Liver (tissue), 9 donors: ENCODE data around the gene INPP5B. TPM values are rescaled to one million over a fixed set of nuclear protein-coding genes. Genes with fewer than 3 reads are reported as not detected.

ENCODE experiments used
- DNase-seq: peaks from one replicate; pipeline ENCODE4 v3.0.0-alpha.2; 2017; ENCODE audit warnings: low spot score
- H3K27ac ChIP-seq, 2 donors: one replicate each; pipeline ENCODE4 v1.7.0; 2013; ENCODE audit warnings: inconsistent platforms in 2 of 2, low read length in 2 of 2, control low read depth in 1 of 2, low read depth in 1 of 2, mild to moderate bottlenecking in 1 of 2
- H3K27me3 ChIP-seq, 4 donors: one replicate each; pipeline versions ENCODE4 v1.6.1 to v1.7.0; 2013; ENCODE audit warnings: low read length in 3 of 4, inconsistent platforms in 1 of 4, mild to moderate bottlenecking in 1 of 4, moderate library complexity in 1 of 4; ENCODE audit not compliant: control insufficient read depth in 4 of 4, insufficient read depth in 4 of 4
- H3K36me3 ChIP-seq, 4 donors: one replicate each; pipeline versions ENCODE4 v1.6.1 to v1.7.0; 2013; ENCODE audit warnings: low read length in 3 of 4, mild to moderate bottlenecking in 3 of 4, low read depth in 1 of 4, moderate library complexity in 1 of 4; ENCODE audit not compliant: control insufficient read depth in 4 of 4, insufficient read depth in 3 of 4
- H3K4me1 ChIP-seq, 4 donors: one replicate each; pipeline versions ENCODE4 v1.6.1 to v1.7.0; 2013; ENCODE audit warnings: low read length in 3 of 4, mild to moderate bottlenecking in 3 of 4, moderate library complexity in 1 of 4; ENCODE audit not compliant: control insufficient read depth in 4 of 4, insufficient read depth in 4 of 4
- H3K4me3 ChIP-seq, 3 donors: one replicate each; pipeline versions ENCODE4 v1.6.1 to v1.7.0; 2013; ENCODE audit warnings: low read length in 3 of 3, control low read depth in 1 of 3, low read depth in 1 of 3, mild to moderate bottlenecking in 1 of 3
- H3K9ac ChIP-seq, 2 donors: one replicate each; pipeline ENCODE4 v1.7.0; 2013; ENCODE audit warnings: low read length in 2 of 2, mild to moderate bottlenecking in 2 of 2, moderate library complexity in 2 of 2, control low read depth in 1 of 2, low read depth in 1 of 2
- H3K9me3 ChIP-seq, 4 donors: one replicate each; pipeline versions ENCODE4 v1.6.1 to v1.7.0; 2013; ENCODE audit warnings: low read length in 3 of 4; ENCODE audit not compliant: control insufficient read depth in 4 of 4
- EGR1 ChIP-seq, 2 donors: IDR thresholded peaks; 2 replicates each; pipeline ENCODE4 v1.6.1; 2016 to 2018; ENCODE audit warnings: antibody characterized with exemption in 2 of 2, low read depth in 2 of 2
- FOXA2 ChIP-seq: IDR thresholded peaks from 2 replicates; pipeline ENCODE4 v1.6.1; 2016; ENCODE audit warnings: antibody characterized with exemption
- GABPA ChIP-seq, 2 donors: IDR thresholded peaks in 1 of 2; conservative IDR thresholded peaks in 1 of 2; 2 replicates each; pipeline ENCODE4 v1.6.1; 2016; ENCODE audit warnings: antibody characterized with exemption in 2 of 2, mild to moderate bottlenecking in 1 of 2, moderate library complexity in 1 of 2
- HNF4A ChIP-seq, 2 donors: conservative IDR thresholded peaks; 2 replicates each; pipeline ENCODE4 v1.6.1; 2016; ENCODE audit warnings: antibody characterized with exemption in 2 of 2, mild to moderate bottlenecking in 2 of 2
- HNF4G ChIP-seq: IDR thresholded peaks from 2 replicates; pipeline ENCODE4 v1.6.1; 2016; ENCODE audit warnings: antibody characterized with exemption
- JUND ChIP-seq, 2 donors: IDR thresholded peaks; 2 replicates each; pipeline ENCODE4 v1.6.1; 2016; ENCODE audit warnings: antibody characterized with exemption in 2 of 2
- MAX ChIP-seq: IDR thresholded peaks from 2 replicates; pipeline ENCODE4 v1.6.1; 2016; ENCODE audit warnings: antibody characterized with exemption
- NR2F2 ChIP-seq: IDR thresholded peaks from 2 replicates; pipeline ENCODE4 v1.6.1; 2016; ENCODE audit warnings: antibody characterized with exemption
- RAD21 ChIP-seq, 2 donors: IDR thresholded peaks; 2 replicates each; pipeline ENCODE4 v1.6.1; 2016; ENCODE audit warnings: antibody characterized with exemption in 2 of 2, mild to moderate bottlenecking in 2 of 2
- RXRA ChIP-seq, 2 donors: IDR thresholded peaks; 2 replicates each; pipeline ENCODE4 v1.6.1; 2017 to 2018; ENCODE audit warnings: antibody characterized with exemption in 2 of 2, mild to moderate bottlenecking in 1 of 2
- SP1 ChIP-seq: IDR thresholded peaks from 2 replicates; pipeline ENCODE4 v1.6.1; 2018; ENCODE audit warnings: antibody characterized with exemption, mild to moderate bottlenecking
- TAF1 ChIP-seq: conservative IDR thresholded peaks from 2 replicates; pipeline ENCODE4 v1.6.1; 2016; ENCODE audit warnings: antibody characterized with exemption, mild to moderate bottlenecking
- YY1 ChIP-seq: IDR thresholded peaks from 2 replicates; pipeline ENCODE4 v1.6.1; 2016; ENCODE audit warnings: antibody characterized with exemption, mild to moderate bottlenecking
- WGBS: extraction: QIAGEN DNeasy Blood & Tissue Kit; methylation state at CpG from one replicate; pipeline ENCODE4 v1.1.7; 2013; 5-methylcytosine and 5-hydroxymethylcytosine counted together
- polyA plus RNA-seq, 2 donors: library from polyadenylated mRNA; stranded (reverse) in 1 of 2; unstranded in 1 of 2; fragments of 200-250 nt in 1 of 2; fragments of >200 nt in 1 of 2; fragmentation: Nextera tagmentation in 1 of 2; extraction: Ambion mirVana in 1 of 2; gene quantifications; one replicate each; pipeline versions ENCODE4 v1.2.1 to v1.2.3, GENCODE V29; 2013 to 2015
- total RNA-seq, 2 donors: library from RNA; depleted of rRNA; stranded (reverse); fragments of >200 nt; gene quantifications; one replicate each; pipeline ENCODE4 v1.2.3, GENCODE V29; 2014
- TF ChIP-seq, protein P1 (sequence below): IDR thresholded peaks from 2 replicates; pipeline ENCODE4 v1.6.1; 2016; ENCODE audit warnings: antibody characterized with exemption, mild to moderate bottlenecking
- TF ChIP-seq, protein P2 (sequence below): fragments of 150-350 bp; IDR thresholded peaks from 2 replicates; pipeline ENCODE4 v1.5.1; 2017; ENCODE audit warnings: improper control_type of control experiment, low read depth, low read length; ENCODE audit not compliant: missing input control
- TF ChIP-seq, protein P3 (sequence below): IDR thresholded peaks from 2 replicates; pipeline ENCODE4 v1.6.1; 2016; ENCODE audit warnings: antibody characterized with exemption
- donor health status: healthy.
- donor health status: healthy.
- donor health status: healthy.
- donor health status: healthy.
- donor health status: healthy.

INPP5B gene
- total and polyA plus RNA-seq, 4 donors = 5.0 to 30.9 (median 13.6) TPM

GRCh38 chr1:37859507-37860345, 87.1 kb downstream of the INPP5B start, which contains the start of gene MTF1:
MTF1 (minus strand) TSS chr1:37859592; CDS start chr1:37857658, 1,934 bp downstream.
- Histone ChIP-seq H3K36me3 (peaks cover 5 to 36% (median 15%) of the 10 kb centered on the region in 4 donors), H3K4me1 (peaks cover 3 to 20% (median 17%) of the 10 kb centered on the region in 4 donors), H3K4me3 (peak within 1 kb of the TSS; percentile 75 to 97 (median 79)), H3K9me3 (no peaks in the 10 kb centered on the region), H3K27ac (peak within 1 kb of the TSS; percentile 76 to 95), H3K27me3 (no peaks in the 10 kb centered on the region), H3K9ac (peak within 1 kb of the TSS; percentile 63 to 83)
- under 1% methylated on average over 61 of the region's 61 CpGs for WGBS
- no peak for TF ChIP-seq NR2F2
- peak; percentile 88 for TF ChIP-seq YY1
- TF ChIP-seq SP1 = peak; percentile 63
- TF ChIP-seq, protein P1, sequence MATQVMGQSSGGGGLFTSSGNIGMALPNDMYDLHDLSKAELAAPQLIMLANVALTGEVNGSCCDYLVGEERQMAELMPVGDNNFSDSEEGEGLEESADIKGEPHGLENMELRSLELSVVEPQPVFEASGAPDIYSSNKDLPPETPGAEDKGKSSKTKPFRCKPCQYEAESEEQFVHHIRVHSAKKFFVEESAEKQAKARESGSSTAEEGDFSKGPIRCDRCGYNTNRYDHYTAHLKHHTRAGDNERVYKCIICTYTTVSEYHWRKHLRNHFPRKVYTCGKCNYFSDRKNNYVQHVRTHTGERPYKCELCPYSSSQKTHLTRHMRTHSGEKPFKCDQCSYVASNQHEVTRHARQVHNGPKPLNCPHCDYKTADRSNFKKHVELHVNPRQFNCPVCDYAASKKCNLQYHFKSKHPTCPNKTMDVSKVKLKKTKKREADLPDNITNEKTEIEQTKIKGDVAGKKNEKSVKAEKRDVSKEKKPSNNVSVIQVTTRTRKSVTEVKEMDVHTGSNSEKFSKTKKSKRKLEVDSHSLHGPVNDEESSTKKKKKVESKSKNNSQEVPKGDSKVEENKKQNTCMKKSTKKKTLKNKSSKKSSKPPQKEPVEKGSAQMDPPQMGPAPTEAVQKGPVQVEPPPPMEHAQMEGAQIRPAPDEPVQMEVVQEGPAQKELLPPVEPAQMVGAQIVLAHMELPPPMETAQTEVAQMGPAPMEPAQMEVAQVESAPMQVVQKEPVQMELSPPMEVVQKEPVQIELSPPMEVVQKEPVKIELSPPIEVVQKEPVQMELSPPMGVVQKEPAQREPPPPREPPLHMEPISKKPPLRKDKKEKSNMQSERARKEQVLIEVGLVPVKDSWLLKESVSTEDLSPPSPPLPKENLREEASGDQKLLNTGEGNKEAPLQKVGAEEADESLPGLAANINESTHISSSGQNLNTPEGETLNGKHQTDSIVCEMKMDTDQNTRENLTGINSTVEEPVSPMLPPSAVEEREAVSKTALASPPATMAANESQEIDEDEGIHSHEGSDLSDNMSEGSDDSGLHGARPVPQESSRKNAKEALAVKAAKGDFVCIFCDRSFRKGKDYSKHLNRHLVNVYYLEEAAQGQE = peak; percentile 61
- TF ChIP-seq RXRA (IDR thresholded peaks at IDR 0.05) = peak in 1 of 2 donors; percentile 35
- TF ChIP-seq HNF4A (conservative IDR thresholded peaks at IDR 0.05) = no peak
- no peak for TF ChIP-seq HNF4G
- TF ChIP-seq RAD21 (IDR thresholded peaks at IDR 0.05) = peak; percentile 78 to 84
- TF ChIP-seq, protein P2, sequence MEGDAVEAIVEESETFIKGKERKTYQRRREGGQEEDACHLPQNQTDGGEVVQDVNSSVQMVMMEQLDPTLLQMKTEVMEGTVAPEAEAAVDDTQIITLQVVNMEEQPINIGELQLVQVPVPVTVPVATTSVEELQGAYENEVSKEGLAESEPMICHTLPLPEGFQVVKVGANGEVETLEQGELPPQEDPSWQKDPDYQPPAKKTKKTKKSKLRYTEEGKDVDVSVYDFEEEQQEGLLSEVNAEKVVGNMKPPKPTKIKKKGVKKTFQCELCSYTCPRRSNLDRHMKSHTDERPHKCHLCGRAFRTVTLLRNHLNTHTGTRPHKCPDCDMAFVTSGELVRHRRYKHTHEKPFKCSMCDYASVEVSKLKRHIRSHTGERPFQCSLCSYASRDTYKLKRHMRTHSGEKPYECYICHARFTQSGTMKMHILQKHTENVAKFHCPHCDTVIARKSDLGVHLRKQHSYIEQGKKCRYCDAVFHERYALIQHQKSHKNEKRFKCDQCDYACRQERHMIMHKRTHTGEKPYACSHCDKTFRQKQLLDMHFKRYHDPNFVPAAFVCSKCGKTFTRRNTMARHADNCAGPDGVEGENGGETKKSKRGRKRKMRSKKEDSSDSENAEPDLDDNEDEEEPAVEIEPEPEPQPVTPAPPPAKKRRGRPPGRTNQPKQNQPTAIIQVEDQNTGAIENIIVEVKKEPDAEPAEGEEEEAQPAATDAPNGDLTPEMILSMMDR = peak; percentile 78
- TF ChIP-seq MAX = peak; percentile 44
- TF ChIP-seq GABPA (IDR thresholded peaks at IDR 0.05 in 1 of 2, conservative IDR thresholded peaks at IDR 0.05 in 1 of 2) = peak; percentile 96 to 99
- no peak for TF ChIP-seq TAF1
- peak in 1 of 2 donors; percentile 24 for TF ChIP-seq JUND (IDR thresholded peaks at IDR 0.05)
- TF ChIP-seq FOXA2 = no peak
- TF ChIP-seq EGR1 (IDR thresholded peaks at IDR 0.05; ENCODE audit: low read depth in 2 of 2) = peak in 1 of 2 donors; percentile 39
- DNase-seq = peak; percentile 94

DNA sequence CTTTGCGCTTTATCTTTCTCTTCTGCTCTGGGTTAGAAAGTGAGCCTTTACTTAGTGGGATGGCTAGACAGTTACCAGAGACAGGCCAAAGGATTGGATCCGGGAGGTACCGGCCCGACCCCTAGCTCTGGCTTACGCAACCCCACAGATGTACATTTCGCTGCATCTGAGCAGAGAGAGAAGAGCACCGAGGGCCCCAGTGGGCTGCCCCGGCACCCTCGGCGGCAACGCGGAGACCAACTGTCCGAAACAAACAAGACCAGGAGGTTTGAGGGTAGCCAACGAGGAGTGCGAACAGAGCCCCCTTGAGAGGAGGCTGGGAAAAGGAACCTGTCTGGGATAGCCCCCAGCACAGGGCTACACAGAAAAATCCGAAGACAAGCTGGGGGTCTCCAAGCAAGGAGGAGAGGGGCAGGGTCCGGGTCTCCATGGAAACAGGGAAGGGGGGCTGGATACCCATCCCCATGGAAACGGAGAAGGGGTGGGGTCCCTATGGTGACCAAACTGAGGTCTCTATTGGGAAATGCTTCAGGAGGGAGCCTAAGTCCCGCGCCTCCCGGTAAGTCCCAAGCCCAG, 87.8 kb downstream of the INPP5B start:
- no peak for DNase-seq
- Histone ChIP-seq H3K4me1 (peaks cover 3 to 20% (median 17%) of the 10 kb centered on the region in 4 donors), H3K9ac (peak overlapping the region; percentile 63 to 83), H3K4me3 (peak overlapping the region; percentile 75 to 97 (median 79)), H3K36me3 (peaks cover 5 to 29% (median 11%) of the 10 kb centered on the region in 4 donors), H3K27me3 (no peaks in the 10 kb centered on the region), H3K9me3 (no peaks in the 10 kb centered on the region), H3K27ac (peak overlapping the region; percentile 76 to 95)
- no peak for TF ChIP-seq JUND (IDR thresholded peaks at IDR 0.05)
- TF ChIP-seq GABPA (IDR thresholded peaks at IDR 0.05 in 1 of 2, conservative IDR thresholded peaks at IDR 0.05 in 1 of 2) = no peak
- TF ChIP-seq, protein P2 = no peak
- TF ChIP-seq RXRA (IDR thresholded peaks at IDR 0.05) = no peak
- TF ChIP-seq MAX = no peak
- no peak for TF ChIP-seq FOXA2
- no peak for TF ChIP-seq NR2F2
- TF ChIP-seq, protein P3, sequence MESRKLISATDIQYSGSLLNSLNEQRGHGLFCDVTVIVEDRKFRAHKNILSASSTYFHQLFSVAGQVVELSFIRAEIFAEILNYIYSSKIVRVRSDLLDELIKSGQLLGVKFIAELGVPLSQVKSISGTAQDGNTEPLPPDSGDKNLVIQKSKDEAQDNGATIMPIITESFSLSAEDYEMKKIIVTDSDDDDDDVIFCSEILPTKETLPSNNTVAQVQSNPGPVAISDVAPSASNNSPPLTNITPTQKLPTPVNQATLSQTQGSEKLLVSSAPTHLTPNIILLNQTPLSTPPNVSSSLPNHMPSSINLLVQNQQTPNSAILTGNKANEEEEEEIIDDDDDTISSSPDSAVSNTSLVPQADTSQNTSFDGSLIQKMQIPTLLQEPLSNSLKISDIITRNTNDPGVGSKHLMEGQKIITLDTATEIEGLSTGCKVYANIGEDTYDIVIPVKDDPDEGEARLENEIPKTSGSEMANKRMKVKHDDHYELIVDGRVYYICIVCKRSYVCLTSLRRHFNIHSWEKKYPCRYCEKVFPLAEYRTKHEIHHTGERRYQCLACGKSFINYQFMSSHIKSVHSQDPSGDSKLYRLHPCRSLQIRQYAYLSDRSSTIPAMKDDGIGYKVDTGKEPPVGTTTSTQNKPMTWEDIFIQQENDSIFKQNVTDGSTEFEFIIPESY = no peak
- WGBS = 1% methylated on average over 21 of the region's 21 CpGs
